B cell (primary cell): ENCODE results near the gene PEAK1. TPM values are rescaled to one million over a fixed set of nuclear protein-coding genes. Genes with fewer than 3 reads are reported as not detected.

Source experiments
- ATAC-seq: fragments of 200-7000 bp; cut with Tn5 transposase; one replicate; pipeline ENCODE4 v1.10.0; 2021; ENCODE audit warnings: low read depth, mild to moderate bottlenecking, moderate number of reproducible peaks, moderate library complexity
- CTCF ChIA-PET: fragments of 350-600 bp; sonication (Branson Sonifier 250); formaldehyde crosslinking; loops from one replicate; lab custom pipeline; 2021; ENCODE audit warnings: antibody characterized with exemption, inconsistent platforms; lab: Charles Lee
- POLR2A ChIA-PET: fragments of 350-600 bp; sonication (Branson Sonifier 250); formaldehyde crosslinking; loops from one replicate; lab custom pipeline; 2021; ENCODE audit warnings: antibody characterized with exemption; lab: Charles Lee
- DNase-seq: peaks from one replicate; pipeline ENCODE4 v3.0.0; 2013
- H2AFZ ChIP-seq: 2 replicates; pipeline ENCODE4 v1.6.1; 2012; ENCODE audit warnings: mild to moderate bottlenecking, low read depth, low read length; ENCODE audit not compliant: insufficient read depth, poor library complexity, severe bottlenecking
- H3K27ac ChIP-seq, 2 donors: 1 replicate in 1 of 2; 2 replicates in 1 of 2; pipeline ENCODE4 v1.5.1; 2012 to 2013; ENCODE audit warnings: low read length in 2 of 2, mild to moderate bottlenecking in 2 of 2, moderate library complexity in 1 of 2
- H3K27me3 ChIP-seq, 4 experiments: fragments of 200-600 bp in 1 of 4; sonication (generic) in 1 of 4; replicated peaks in 1 of 4; 1 replicate in 2 of 4; 2 replicates in 2 of 4; pipeline versions ENCODE4 v1.6.1 to v1.7.0; 2013 to 2016; ENCODE audit warnings: low read length in 3 of 4, mild to moderate bottlenecking in 2 of 4, mixed read lengths in 1 of 4, moderate library complexity in 1 of 4; ENCODE audit not compliant: insufficient read depth in 4 of 4, control insufficient read depth in 3 of 4; ENCODE audit errors: control extremely low read depth in 1 of 4
- H3K36me3 ChIP-seq, 2 experiments: replicated peaks in 1 of 2; 1 replicate in 1 of 2; 2 replicates in 1 of 2; pipeline versions ENCODE4 v1.6.1 to v1.7.1; 2013; ENCODE audit warnings: low read length in 1 of 2; ENCODE audit not compliant: insufficient read depth in 2 of 2, control insufficient read depth in 1 of 2; ENCODE audit errors: control extremely low read depth in 1 of 2, extremely low read depth in 1 of 2
- H3K4me1 ChIP-seq, 2 donors: fragments of 200-600 bp in 1 of 2; sonication (generic) in 1 of 2; 1 replicate in 1 of 2; 2 replicates in 1 of 2; pipeline versions ENCODE4 v1.5.1 to v1.6.1; 2013 to 2017; ENCODE audit warnings: low read length in 2 of 2; ENCODE audit not compliant: control insufficient read depth in 2 of 2, insufficient read depth in 2 of 2
- H3K4me2 ChIP-seq: replicated peaks from 2 replicates; pipeline ENCODE3; 2012; ENCODE audit warnings: mild to moderate bottlenecking, low read depth, low read length; ENCODE audit not compliant: poor library complexity, severe bottlenecking
- H3K4me3 ChIP-seq, 5 experiments: fragments of 200-600 bp in 1 of 5; sonication (generic) in 1 of 5; 1 replicate in 3 of 5; 2 replicates in 2 of 5; pipeline versions ENCODE4 v1.5.1 to v1.7.0; 2011 to 2016; ENCODE audit warnings: low read length in 4 of 5, mild to moderate bottlenecking in 4 of 5, low read depth in 2 of 5, control low read depth in 1 of 5, moderate library complexity in 1 of 5; ENCODE audit not compliant: insufficient read depth in 1 of 5; ENCODE audit errors: control extremely low read depth in 1 of 5, extremely low read depth in 1 of 5
- H3K79me2 ChIP-seq: fragments of 200-600 bp; sonication (generic); one replicate; pipeline ENCODE4 v1.6.0; 2016; ENCODE audit warnings: low read length; ENCODE audit not compliant: control insufficient read depth, insufficient read depth
- H3K9ac ChIP-seq: fragments of 200-600 bp; sonication (generic); 2 replicates; pipeline ENCODE4 v1.6.1; 2017; ENCODE audit warnings: mild to moderate bottlenecking, low read length, moderate library complexity
- H3K9me3 ChIP-seq, 3 donors: one replicate each; pipeline versions ENCODE4 v1.6.1 to v1.7.1; 2013; ENCODE audit warnings: low read length in 2 of 3; ENCODE audit not compliant: control insufficient read depth in 2 of 3, insufficient read depth in 1 of 3; ENCODE audit errors: control extremely low read depth in 1 of 3
- H4K20me1 ChIP-seq: 2 replicates; pipeline ENCODE4 v1.6.0; 2012; ENCODE audit warnings: mild to moderate bottlenecking, low read length; ENCODE audit not compliant: insufficient read depth, control insufficient read depth, poor library complexity, severe bottlenecking
- H3K27ac Mint-ChIP-seq: one replicate; pipeline ENCODE4 v1.8.0; 2021; ENCODE audit warnings: mixed read lengths
- H3K27me3 Mint-ChIP-seq: one replicate; pipeline ENCODE4 v1.8.0; 2021; ENCODE audit warnings: mixed read lengths
- H3K4me1 Mint-ChIP-seq: one replicate; pipeline ENCODE4 v1.8.0; 2021; ENCODE audit warnings: mixed read lengths
- H3K4me3 Mint-ChIP-seq: one replicate; pipeline ENCODE4 v1.8.0; 2021; ENCODE audit warnings: mixed read lengths
- H3K9me3 Mint-ChIP-seq: one replicate; pipeline ENCODE4 v1.8.0; 2022; ENCODE audit warnings: mixed read lengths; ENCODE audit not compliant: insufficient read depth
- EZH2 ChIP-seq: IDR thresholded peaks from 2 replicates; pipeline ENCODE4 v1.6.1; 2012; ENCODE audit warnings: borderline replicate concordance, low read depth, mild to moderate bottlenecking, moderate library complexity, low read length; ENCODE audit not compliant: insufficient read depth, poor library complexity, severe bottlenecking
- WGBS: methylation state at CpG from one replicate; pipeline ENCODE4 v1.1.5; 2013; ENCODE audit warnings: missing lambda C conversion rate; ENCODE audit not compliant: insufficient coverage; 5-methylcytosine and 5-hydroxymethylcytosine counted together
- intact Hi-C: fragments of 100-400 bp; cut with micrococcal nuclease; formaldehyde crosslinking; loops from one replicate; pipeline ENCODE4 v1.10.0; 2022
- polyA plus RNA-seq: library from polyadenylated mRNA; depleted of rRNA; stranded (reverse); fragments of >200 nt; gene quantifications from 2 replicates; pipeline ENCODE4 v1.2.3, GENCODE V29; 2012
- total RNA-seq, 2 donors: library from RNA; stranded (reverse); fragments of 120-200 nt in 1 of 2; gene quantifications; 1 replicate in 1 of 2; 2 replicates in 1 of 2; pipeline versions ENCODE4 v1.2.3 to v1.2.4, GENCODE V29; 2013 to 2022
- TF ChIP-seq, protein P1 (sequence below): fragments of 200-600 bp; IDR thresholded peaks from one replicate; pipeline ENCODE4 v1.8.0; 2022; ENCODE audit warnings: antibody characterized with exemption, mild to moderate bottlenecking

PEAK1 gene
- total and polyA plus RNA-seq, 2 donors (not counting 1 experiment from before 2014, with no cell fraction given): 13.4 to 38.0 TPM

DNA sequence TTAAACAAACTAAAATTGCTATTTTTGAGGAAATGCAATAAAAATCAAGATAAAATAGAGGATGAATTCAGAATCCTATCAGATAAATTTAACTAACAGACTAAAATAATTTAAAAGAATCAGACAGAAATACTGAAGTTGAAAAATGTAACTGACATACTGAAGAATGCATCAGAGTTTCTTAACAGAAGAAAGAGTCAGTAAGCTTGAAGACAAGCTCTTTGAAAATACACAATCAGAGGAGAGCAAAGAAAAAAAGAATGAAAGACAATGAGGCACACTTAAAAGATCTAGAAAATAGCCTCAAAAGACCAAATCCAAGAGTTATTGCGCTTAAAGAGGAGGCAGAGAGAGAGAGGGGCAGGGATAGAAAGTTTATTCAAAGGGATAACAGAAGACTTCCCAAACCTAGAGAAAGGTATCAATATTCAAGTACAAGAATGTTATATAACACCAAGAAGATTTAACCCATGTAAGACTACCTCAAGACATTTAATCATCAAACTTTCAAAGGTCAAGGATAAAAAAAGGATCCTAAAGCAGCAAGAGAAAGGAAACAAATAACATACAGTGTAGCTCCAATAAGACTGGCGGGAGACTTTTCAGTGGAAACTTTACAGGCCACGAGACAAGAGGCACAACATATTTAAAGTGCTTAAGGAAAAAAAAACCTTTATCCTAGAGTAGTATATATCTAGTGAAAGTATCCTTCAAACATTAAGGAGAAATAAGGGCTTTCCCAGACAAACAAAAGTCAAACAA lies 24.7 kb downstream of the PEAK1 start:
- Histone ChIP-seq H3K9ac (no peak overlapping the region), H3K36me3 (no peaks in the 10 kb centered on the region), H3K4me1 (no peaks in the 10 kb centered on the region), H3K27ac (no peak overlapping the region), H3K9me3 (peaks cover 4 to 28% (median 8%) of the 10 kb centered on the region in 3 donors), H3K4me2 (no peak overlapping the region), H3K79me2 (peaks cover 98% of the 10 kb centered on the region), H2AFZ (no peak overlapping the region), H3K4me3 (no peak overlapping the region), H3K27me3 (no peaks in the 10 kb centered on the region), H4K20me1 (peaks cover 50% of the 10 kb centered on the region)
- DNase-seq (no peak), ATAC-seq (no peak)
- TF ChIP-seq, protein P1, sequence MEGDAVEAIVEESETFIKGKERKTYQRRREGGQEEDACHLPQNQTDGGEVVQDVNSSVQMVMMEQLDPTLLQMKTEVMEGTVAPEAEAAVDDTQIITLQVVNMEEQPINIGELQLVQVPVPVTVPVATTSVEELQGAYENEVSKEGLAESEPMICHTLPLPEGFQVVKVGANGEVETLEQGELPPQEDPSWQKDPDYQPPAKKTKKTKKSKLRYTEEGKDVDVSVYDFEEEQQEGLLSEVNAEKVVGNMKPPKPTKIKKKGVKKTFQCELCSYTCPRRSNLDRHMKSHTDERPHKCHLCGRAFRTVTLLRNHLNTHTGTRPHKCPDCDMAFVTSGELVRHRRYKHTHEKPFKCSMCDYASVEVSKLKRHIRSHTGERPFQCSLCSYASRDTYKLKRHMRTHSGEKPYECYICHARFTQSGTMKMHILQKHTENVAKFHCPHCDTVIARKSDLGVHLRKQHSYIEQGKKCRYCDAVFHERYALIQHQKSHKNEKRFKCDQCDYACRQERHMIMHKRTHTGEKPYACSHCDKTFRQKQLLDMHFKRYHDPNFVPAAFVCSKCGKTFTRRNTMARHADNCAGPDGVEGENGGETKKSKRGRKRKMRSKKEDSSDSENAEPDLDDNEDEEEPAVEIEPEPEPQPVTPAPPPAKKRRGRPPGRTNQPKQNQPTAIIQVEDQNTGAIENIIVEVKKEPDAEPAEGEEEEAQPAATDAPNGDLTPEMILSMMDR: no peak
- TF ChIP-seq EZH2: no peak
- ChIA-PET POLR2A (no interaction called here), CTCF (no interaction called here)
- Mint-ChIP-seq H3K4me3 (no peak overlapping the region), H3K27ac (no peak overlapping the region), H3K9me3 (peaks cover 8% of the 10 kb centered on the region), H3K27me3 (no peaks in the 10 kb centered on the region), H3K4me1 (peaks cover 7% of the 10 kb centered on the region)
- intact Hi-C loops: no loop called here
- WGBS: no CpG with 5 or more reads among the region's 3 CpGs

DNA sequence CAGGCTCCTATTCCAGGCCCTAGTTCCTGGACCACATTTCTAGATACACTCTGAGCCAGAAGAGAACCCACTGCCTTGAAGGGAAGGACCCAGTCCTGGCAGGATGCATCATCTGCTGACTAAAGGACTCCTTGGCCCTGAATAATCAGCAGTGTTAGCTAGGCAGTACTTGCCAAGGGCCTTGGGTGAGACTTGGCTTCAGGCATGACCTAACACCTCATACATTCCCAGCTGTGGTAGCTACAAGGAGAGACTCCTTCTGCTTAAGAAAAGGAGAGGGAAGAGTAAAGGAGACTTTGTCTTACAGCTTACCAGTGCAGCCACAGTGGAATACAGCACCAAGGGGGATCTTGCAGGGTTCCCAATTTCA lies 26.4 kb downstream of the PEAK1 start:
- Histone ChIP-seq H3K36me3 (no peaks in the 10 kb centered on the region), H3K4me3 (no peak overlapping the region), H3K27ac (no peak overlapping the region), H3K4me2 (no peak overlapping the region), H2AFZ (no peak overlapping the region), H3K4me1 (peaks cover 0 to 4% of the 10 kb centered on the region in 2 donors), H4K20me1 (peaks cover 49% of the 10 kb centered on the region), H3K9ac (no peak overlapping the region), H3K79me2 (peaks cover 98% of the 10 kb centered on the region), H3K27me3 (no peaks in the 10 kb centered on the region), H3K9me3 (peaks cover 3 to 18% (median 8%) of the 10 kb centered on the region in 3 donors)
- intact Hi-C loops: no loop called here
- Mint-ChIP-seq H3K27me3 (no peaks in the 10 kb centered on the region), H3K27ac (no peak overlapping the region), H3K9me3 (peaks cover 6% of the 10 kb centered on the region), H3K4me1 (peaks cover 21% of the 10 kb centered on the region), H3K4me3 (no peak overlapping the region)
- CTCF ChIA-PET: no interaction called here
- no peak for DNase-seq
- POLR2A ChIA-PET: no interaction called here
- no peak for ATAC-seq
- TF ChIP-seq EZH2: no peak
